HEK293 (cell line): ENCODE measurements around the gene ACTN4.

Experiments used
- CTCF ChIA-PET: fragments of 350-600 bp; formaldehyde crosslinking; extraction: SDS; loops from one replicate; lab custom pipeline; 2021; ENCODE audit warnings: antibody characterized with exemption; lab: Yijun Ruan, JAX
- POLR2A ChIA-PET: fragments of 300-600 bp; formaldehyde crosslinking; extraction: SDS; loops from one replicate; lab custom pipeline; 2020; ENCODE audit warnings: antibody characterized with exemption, inconsistent platforms; lab: Yijun Ruan, JAX
- H3K27ac ChIP-seq: fragments of 200-500 bp; sonication (Bioruptor generic); 2 replicates; pipeline ENCODE4 v1.5.1; 2014; ENCODE audit warnings: low read depth, low read length, control low read depth, inconsistent platforms; ENCODE audit errors: extremely low read depth
- H3K36me3 ChIP-seq, 2 experiments: fragments of 200-500 bp in 1 of 2; sonication (Bioruptor generic) in 1 of 2; 1 replicate in 1 of 2; 2 replicates in 1 of 2; pipeline ENCODE4 v1.5.1; 2014 to 2017; ENCODE audit warnings: inconsistent platforms in 2 of 2, low read length in 2 of 2; ENCODE audit not compliant: control insufficient read depth in 2 of 2, insufficient read depth in 1 of 2
- H3K4me1 ChIP-seq: fragments of 200-500 bp; sonication (Bioruptor generic); 2 replicates; pipeline ENCODE4 v1.5.1; 2014; ENCODE audit warnings: mild to moderate bottlenecking, low read length, inconsistent platforms; ENCODE audit not compliant: control insufficient read depth, insufficient read depth
- H3K4me3 ChIP-seq: 2 replicates; pipeline ENCODE4 v1.5.1; 2011; ENCODE audit warnings: low read depth, mild to moderate bottlenecking, control low read depth, low read length, moderate library complexity
- H3K9me3 ChIP-seq: fragments of 200-500 bp; sonication (Bioruptor generic); 2 replicates; pipeline ENCODE4 v1.5.1; 2014; ENCODE audit warnings: low read depth, low read length, inconsistent platforms; ENCODE audit not compliant: control insufficient read depth, insufficient read depth
- FEZF1 ChIP-seq: fragments of 450-650 bp; formaldehyde crosslinking; IDR thresholded peaks from 2 replicates; pipeline ENCODE4 v1.5.1; 2016; ENCODE audit warnings: missing biosample characterization, missing genetic modification characterization
- GLIS1 ChIP-seq: fragments of 450-650 bp; formaldehyde crosslinking; IDR thresholded peaks from 2 replicates; pipeline ENCODE4 v1.5.1; 2016; ENCODE audit warnings: missing biosample characterization, missing genetic modification characterization
- ZFP37 ChIP-seq: fragments of 450-650 bp; formaldehyde crosslinking; IDR thresholded peaks from 2 replicates; pipeline ENCODE4 v1.5.1; 2016; ENCODE audit warnings: missing biosample characterization, missing genetic modification characterization
- ZNF2 ChIP-seq: fragments of 450-650 bp; formaldehyde crosslinking; IDR thresholded peaks from 2 replicates; pipeline ENCODE4 v1.5.1; 2016; ENCODE audit warnings: missing biosample characterization, missing genetic modification characterization
- ZNF221 ChIP-seq: fragments of 450-650 bp; formaldehyde crosslinking; IDR thresholded peaks from 2 replicates; pipeline ENCODE4 v1.5.1; 2017; ENCODE audit warnings: missing biosample characterization, missing genetic modification characterization, borderline replicate concordance
- ZNF391 ChIP-seq: fragments of 450-650 bp; formaldehyde crosslinking; IDR thresholded peaks from 2 replicates; pipeline ENCODE4 v1.5.1; 2016; ENCODE audit warnings: low read depth, missing biosample characterization, missing genetic modification characterization, borderline replicate concordance
- ZNF404 ChIP-seq: fragments of 450-650 bp; formaldehyde crosslinking; IDR thresholded peaks from 2 replicates; pipeline ENCODE4 v1.5.1; 2017; ENCODE audit warnings: missing biosample characterization, missing genetic modification characterization
- ZNF518A ChIP-seq: fragments of 450-650 bp; formaldehyde crosslinking; conservative IDR thresholded peaks from 2 replicates; pipeline ENCODE4 v1.5.1; 2016; ENCODE audit warnings: low read depth, missing biosample characterization, missing genetic modification characterization
- ZNF600 ChIP-seq: fragments of 450-650 bp; formaldehyde crosslinking; IDR thresholded peaks from 2 replicates; pipeline ENCODE4 v1.5.1; 2016; ENCODE audit warnings: missing biosample characterization, missing genetic modification characterization
- ZNF654 ChIP-seq: fragments of 450-650 bp; formaldehyde crosslinking; IDR thresholded peaks from 2 replicates; pipeline ENCODE4 v1.5.1; 2016; ENCODE audit warnings: low read depth, missing biosample characterization, missing genetic modification characterization
- ZNF677 ChIP-seq: fragments of 450-650 bp; IDR thresholded peaks from 2 replicates; pipeline ENCODE4 v1.5.0; 2018; ENCODE audit warnings: missing biosample characterization, mild to moderate bottlenecking, missing genetic modification characterization, moderate library complexity
- TF ChIP-seq, protein P1 (sequence below): fragments of 450-650 bp; formaldehyde crosslinking; IDR thresholded peaks from 2 replicates; pipeline ENCODE4 v1.5.1; 2017; ENCODE audit warnings: missing biosample characterization, missing genetic modification characterization

The ACTN4 gene

DNA sequence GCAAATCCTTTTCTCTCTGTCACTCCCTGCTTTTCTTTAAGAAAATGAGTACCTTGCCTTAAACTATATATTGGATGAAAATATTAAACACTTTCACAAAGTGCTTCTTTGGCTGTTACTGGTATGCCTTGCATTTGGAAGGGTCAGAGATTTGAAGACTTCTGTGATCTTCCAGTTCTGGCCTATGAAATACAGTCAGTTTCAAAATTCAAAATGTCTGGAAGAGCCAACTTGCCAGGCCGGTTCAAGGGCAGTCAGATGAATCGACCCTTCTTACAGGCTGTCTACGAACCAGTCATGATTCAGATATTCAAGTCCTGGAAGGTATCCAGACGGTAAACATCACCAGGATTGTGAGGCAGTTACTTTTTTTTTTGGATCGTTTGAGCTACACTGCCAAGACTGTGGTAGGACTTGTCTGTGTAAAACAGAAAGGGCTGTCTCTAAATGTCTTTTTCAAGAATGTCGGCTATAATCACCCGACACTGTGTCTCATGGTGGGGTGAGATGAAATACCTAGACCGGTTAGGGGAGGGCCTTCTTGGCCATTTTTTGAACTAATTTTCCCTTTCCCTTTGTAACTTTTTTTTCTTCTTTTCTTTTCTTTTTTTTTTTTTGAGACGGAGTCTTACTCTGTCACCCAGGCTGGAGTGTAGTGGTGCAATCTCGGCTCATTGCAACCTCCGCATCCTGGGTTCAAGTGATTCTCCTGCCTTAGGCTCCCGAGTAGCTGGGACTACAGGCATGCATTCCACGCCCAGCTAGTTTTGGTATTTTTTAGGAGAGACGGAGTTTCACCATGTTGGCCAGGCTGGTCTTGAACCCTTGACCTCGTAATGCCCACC is 11.2 kb downstream of the ACTN4 start (continued):
- TF ChIP-seq ZNF518A (tag by site-specific recombination) = no peak
- TF ChIP-seq ZNF391 (tag by site-specific recombination) = no peak
- no peak for TF ChIP-seq ZNF221
- no peak for TF ChIP-seq ZNF404 (tag by site-specific recombination)
- TF ChIP-seq, protein P1, sequence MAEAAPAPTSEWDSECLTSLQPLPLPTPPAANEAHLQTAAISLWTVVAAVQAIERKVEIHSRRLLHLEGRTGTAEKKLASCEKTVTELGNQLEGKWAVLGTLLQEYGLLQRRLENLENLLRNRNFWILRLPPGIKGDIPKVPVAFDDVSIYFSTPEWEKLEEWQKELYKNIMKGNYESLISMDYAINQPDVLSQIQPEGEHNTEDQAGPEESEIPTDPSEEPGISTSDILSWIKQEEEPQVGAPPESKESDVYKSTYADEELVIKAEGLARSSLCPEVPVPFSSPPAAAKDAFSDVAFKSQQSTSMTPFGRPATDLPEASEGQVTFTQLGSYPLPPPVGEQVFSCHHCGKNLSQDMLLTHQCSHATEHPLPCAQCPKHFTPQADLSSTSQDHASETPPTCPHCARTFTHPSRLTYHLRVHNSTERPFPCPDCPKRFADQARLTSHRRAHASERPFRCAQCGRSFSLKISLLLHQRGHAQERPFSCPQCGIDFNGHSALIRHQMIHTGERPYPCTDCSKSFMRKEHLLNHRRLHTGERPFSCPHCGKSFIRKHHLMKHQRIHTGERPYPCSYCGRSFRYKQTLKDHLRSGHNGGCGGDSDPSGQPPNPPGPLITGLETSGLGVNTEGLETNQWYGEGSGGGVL (tag by site-specific recombination) = no peak
- 0 out of 2 replicates have a peak, but pooled peaks have one; percentile 14 for TF ChIP-seq ZNF2 (tag by site-specific recombination)
- no peak for TF ChIP-seq FEZF1 (tag by site-specific recombination)

DNA sequence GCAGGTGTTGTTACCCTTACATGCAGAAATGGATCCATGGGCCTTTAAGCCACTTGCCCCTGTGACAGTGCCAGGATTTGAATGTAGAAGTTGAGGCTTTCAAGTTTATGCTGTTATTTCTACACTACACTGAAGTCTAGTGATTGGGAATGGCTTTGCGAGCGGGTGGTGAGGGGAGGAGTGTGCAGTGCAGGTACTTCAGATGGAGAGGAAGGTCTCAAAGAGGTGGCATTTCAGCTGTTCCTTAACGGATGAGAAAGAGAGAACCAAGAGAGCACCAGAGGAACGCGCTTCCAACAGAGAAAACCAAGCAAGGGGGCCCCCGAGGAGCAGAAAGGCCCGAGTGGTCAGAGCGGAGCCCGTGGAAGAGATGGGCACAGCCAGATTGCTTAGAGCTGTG is 13.3 kb downstream of the ACTN4 start:
- peaks cover 71% of the 10 kb centered on the region for H3K4me1 ChIP-seq
- H3K4me3 ChIP-seq = no peak overlapping the region
- ChIA-PET CTCF (interaction anchor here (0.6 to 3.3 kb wide), 4 partner anchors 25 to 815 kb away, joined by 3 to 12 read pairs (median 4); no protein-coding TSS in a partner anchor), POLR2A (interaction anchor here (6.3 kb wide), 1 partner anchor 12 kb away, joined by 104 read pairs; the partner anchor contains the start of gene ACTN4)
- no peaks in the 10 kb centered on the region; the same call in 1 of the 2 replicates for H3K9me3 ChIP-seq
- H3K36me3 ChIP-seq = peaks cover 13 to 43% of the 10 kb centered on the region in 2 experiments
- TF ChIP-seq ZNF654 (tag by site-specific recombination) (no peak), ZNF600 (tag by site-specific recombination) (peak; percentile 7; the same call in 1 of the 2 replicates), ZFP37 (tag by site-specific recombination) (0 out of 2 replicates have a peak, but pooled peaks have one; percentile 20)
- no peak overlapping the region for H3K27ac ChIP-seq

DNA sequence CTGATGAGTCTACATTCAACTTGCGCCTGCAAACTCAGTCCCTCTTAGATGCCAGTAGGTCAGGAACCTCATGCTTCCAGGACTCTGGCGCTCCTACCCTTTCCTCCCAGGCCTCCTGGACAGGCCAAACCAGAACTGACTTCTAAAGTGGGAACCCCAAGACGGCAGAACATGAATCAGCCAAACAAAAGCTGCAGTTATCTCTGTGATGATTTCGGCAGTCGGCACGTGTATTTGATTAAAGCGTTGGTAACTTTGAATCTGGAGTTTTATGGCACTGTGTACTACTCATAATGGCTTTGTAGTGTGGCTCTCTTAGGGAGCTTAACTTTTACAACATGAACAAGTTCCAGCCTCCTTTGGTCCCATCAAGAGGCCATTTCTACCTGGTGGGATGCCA is 13.7 kb downstream of the ACTN4 start:
- H3K36me3 ChIP-seq = peaks cover 10 to 39% of the 10 kb centered on the region in 2 experiments
- peaks cover 73% of the 10 kb centered on the region for H3K4me1 ChIP-seq
- H3K4me3 ChIP-seq = no peak overlapping the region
- POLR2A ChIA-PET = interaction anchor here (6.3 kb wide), 1 partner anchor 13 kb away, joined by 104 read pairs; the partner anchor contains the start of gene ACTN4
- TF ChIP-seq GLIS1 (tag by site-specific recombination) = peak; percentile 47; the same call in 1 of the 2 replicates
- no peak for TF ChIP-seq ZNF677
- TF ChIP-seq, all 188 proteins: peak for 1
- H3K27ac ChIP-seq = no peak overlapping the region
- no peaks in the 10 kb centered on the region; the same call in 1 of the 2 replicates for H3K9me3 ChIP-seq
- CTCF ChIA-PET = interaction anchor here (0.6 to 3.3 kb wide), 3 partner anchors 25 to 816 kb away, joined by 3 to 12 read pairs (median 4); no protein-coding TSS in a partner anchor
